Measurements from ENCODE around the gene HHAT.
A peak's percentile ranks its signal among the peaks of the same experiment; 100 is the strongest.

The HHAT gene

GRCh38 chr1:210631399-210631798 lies 302.7 kb downstream of the HHAT start:
- Mint-ChIP-seq H3K36me3 (peaks cover 17% of the 10 kb centered on the region), H3K27me3 (no peaks in the 10 kb centered on the region), H3K9me3 (no peaks in the 10 kb centered on the region), H3K4me3 (no peak overlapping the region), H3K27ac (no peak overlapping the region), H3K4me1 (no peaks in the 10 kb centered on the region)
- ATAC-seq, result no peak

GRCh38 chr1:210633140-210633539 lies 304.4 kb downstream of the HHAT start:
- no peaks in the 10 kb centered on the region for H3K9me3 Mint-ChIP-seq

GRCh38 chr1:210633636-210634035 lies 304.9 kb downstream of the HHAT start:
- Mint-ChIP-seq H3K4me3 (no peak overlapping the region), H3K9me3 (no peaks in the 10 kb centered on the region), H3K27ac (no peak overlapping the region), H3K36me3 (peaks cover 17% of the 10 kb centered on the region), H3K27me3 (no peaks in the 10 kb centered on the region), H3K4me1 (no peaks in the 10 kb centered on the region)
- no peak for ATAC-seq

More at GRCh38 chr1:210633140-210633539, 304.4 kb downstream of the HHAT start:
- ATAC-seq, result no peak
- Mint-ChIP-seq H3K4me3 (no peak overlapping the region), H3K4me1 (no peaks in the 10 kb centered on the region), H3K36me3 (peaks cover 17% of the 10 kb centered on the region), H3K27ac (no peak overlapping the region), H3K27me3 (no peaks in the 10 kb centered on the region)

GRCh38 chr1:210635108-210635507 lies 306.4 kb downstream of the HHAT start:
- Mint-ChIP-seq H3K9me3 (no peaks in the 10 kb centered on the region), H3K36me3 (peaks cover 17% of the 10 kb centered on the region), H3K27ac (no peak overlapping the region), H3K4me3 (no peak overlapping the region), H3K27me3 (no peaks in the 10 kb centered on the region), H3K4me1 (no peaks in the 10 kb centered on the region)
- no peak for ATAC-seq

- Mint-ChIP-seq H3K27me3 (no peaks in the 10 kb centered on the region), H3K4me3 (no peak overlapping the region), H3K36me3 (peaks cover 5% of the 10 kb centered on the region), H3K27ac (no peak overlapping the region), H3K4me1 (no peaks in the 10 kb centered on the region), H3K9me3 (no peaks in the 10 kb centered on the region)
- no peak for ATAC-seq
Observed at GRCh38 chr1:210641582-210641981, 312.9 kb downstream of the HHAT start.

GRCh38 chr1:210645582-210646257 lies 317.0 kb downstream of the HHAT start:
- no peak for ATAC-seq
- Mint-ChIP-seq H3K4me1 (no peaks in the 10 kb centered on the region), H3K36me3 (peaks cover 7% of the 10 kb centered on the region), H3K27ac (no peak overlapping the region), H3K9me3 (no peaks in the 10 kb centered on the region), H3K4me3 (no peak overlapping the region), H3K27me3 (no peaks in the 10 kb centered on the region)

GRCh38 chr1:210646258-210646616 lies 317.5 kb downstream of the HHAT start:
- no peaks in the 10 kb centered on the region for H3K4me1 Mint-ChIP-seq
- no peaks in the 10 kb centered on the region for H3K27me3 Mint-ChIP-seq
- H3K36me3 Mint-ChIP-seq, result peaks cover 7% of the 10 kb centered on the region
- H3K27ac Mint-ChIP-seq, result no peak overlapping the region
- no peak for ATAC-seq
- H3K9me3 Mint-ChIP-seq, result no peaks in the 10 kb centered on the region
- H3K4me3 Mint-ChIP-seq, result no peak overlapping the region

- no peaks in the 10 kb centered on the region for H3K4me1 Mint-ChIP-seq
- H3K36me3 Mint-ChIP-seq, result peaks cover 7% of the 10 kb centered on the region
- H3K4me3 Mint-ChIP-seq, result no peak overlapping the region
- H3K27me3 Mint-ChIP-seq, result no peaks in the 10 kb centered on the region
- H3K27ac Mint-ChIP-seq, result no peak overlapping the region
- H3K9me3 Mint-ChIP-seq, result no peaks in the 10 kb centered on the region
- ATAC-seq, result no peak
Observed at GRCh38 chr1:210647406-210648333, 319.0 kb downstream of the HHAT start.

- Mint-ChIP-seq H3K27ac (no peak overlapping the region), H3K36me3 (peaks cover 7% of the 10 kb centered on the region), H3K4me3 (no peak overlapping the region), H3K9me3 (peaks cover 1% of the 10 kb centered on the region), H3K27me3 (no peaks in the 10 kb centered on the region), H3K4me1 (no peaks in the 10 kb centered on the region)
- no peak for ATAC-seq
Observed at GRCh38 chr1:210648588-210649269, 320.0 kb downstream of the HHAT start.

GRCh38 chr1:210650403-210650802 lies 321.7 kb downstream of the HHAT start:
- Mint-ChIP-seq H3K4me1 (no peaks in the 10 kb centered on the region), H3K27ac (no peak overlapping the region), H3K27me3 (no peaks in the 10 kb centered on the region), H3K36me3 (peaks cover 7% of the 10 kb centered on the region), H3K9me3 (peaks cover 4% of the 10 kb centered on the region), H3K4me3 (no peak overlapping the region)
- ATAC-seq, result no peak

- H3K4me3 Mint-ChIP-seq, result no peak overlapping the region
- H3K36me3 Mint-ChIP-seq, result peaks cover under 1% of the 10 kb centered on the region
- H3K9me3 Mint-ChIP-seq, result peaks cover 4% of the 10 kb centered on the region
- H3K4me1 Mint-ChIP-seq, result no peaks in the 10 kb centered on the region
- no peak for ATAC-seq
- H3K27ac Mint-ChIP-seq, result no peak overlapping the region
- H3K27me3 Mint-ChIP-seq, result no peaks in the 10 kb centered on the region
Observed at GRCh38 chr1:210652329-210652954, 323.7 kb downstream of the HHAT start.

- no peak overlapping the region for H3K27ac Mint-ChIP-seq
- H3K4me1 Mint-ChIP-seq, result no peaks in the 10 kb centered on the region
- H3K9me3 Mint-ChIP-seq, result peaks cover 11% of the 10 kb centered on the region
- H3K27me3 Mint-ChIP-seq, result no peaks in the 10 kb centered on the region
- H3K36me3 Mint-ChIP-seq, result peaks cover 8% of the 10 kb centered on the region
- H3K4me3 Mint-ChIP-seq, result no peak overlapping the region
- ATAC-seq, result peak; percentile 59
Observed at GRCh38 chr1:210653771-210654170, 325.1 kb downstream of the HHAT start.

GRCh38 chr1:210654176-210654981 lies 325.7 kb downstream of the HHAT start:
- peaks cover 11% of the 10 kb centered on the region for H3K36me3 Mint-ChIP-seq
- H3K27me3 Mint-ChIP-seq, result no peaks in the 10 kb centered on the region
- H3K9me3 Mint-ChIP-seq, result peaks cover 13% of the 10 kb centered on the region
- H3K4me3 Mint-ChIP-seq, result no peak overlapping the region
- H3K4me1 Mint-ChIP-seq, result no peaks in the 10 kb centered on the region
- ATAC-seq, result peak; percentile 60
- H3K27ac Mint-ChIP-seq, result no peak overlapping the region

- Mint-ChIP-seq H3K27me3 (no peaks in the 10 kb centered on the region), H3K4me3 (no peak overlapping the region), H3K36me3 (peaks cover 13% of the 10 kb centered on the region), H3K9me3 (peaks cover 13% of the 10 kb centered on the region), H3K27ac (no peak overlapping the region), H3K4me1 (no peaks in the 10 kb centered on the region)
- no peak for ATAC-seq
Observed at GRCh38 chr1:210655511-210655910, 326.8 kb downstream of the HHAT start.

All from stimulated activated memory B cell treated with anti-CD40 and anti-IgM and Interleukin-4, amounts not matched to agents 10 μg/mL and 1 μg/mL and 100 μg/mL, for 72 hours (primary cell).